Coronary artery (tissue), 2 donors: ENCODE data around the gene MAD1L1.

Experiments used
- DNase-seq: peaks from one replicate; pipeline ENCODE4 v3.0.0-alpha.2; 2017; ENCODE audit warnings: low spot score
- H3K27ac ChIP-seq, 2 donors: fragments of 200-600 bp; sonication (generic); one replicate each; pipeline ENCODE4 v1.5.1; 2016 to 2019
- H3K4me3 ChIP-seq: fragments of 200-600 bp; sonication (generic); 2 replicates; pipeline ENCODE4 v1.5.1; 2016; ENCODE audit warnings: mild to moderate bottlenecking, moderate library complexity
- TF ChIP-seq, protein P1 (sequence below): fragments of 200-600 bp; sonication (generic); IDR thresholded peaks from one replicate; pipeline ENCODE4 v1.5.1; 2019; ENCODE audit warnings: antibody characterized with exemption

Gene MAD1L1

GRCh38 chr7:2152646-2153045, 80.1 kb downstream of the MAD1L1 start:
- no peak for DNase-seq
- Histone ChIP-seq H3K4me3 (no peak overlapping the region), H3K27ac (no peak overlapping the region)
- TF ChIP-seq, protein P1, sequence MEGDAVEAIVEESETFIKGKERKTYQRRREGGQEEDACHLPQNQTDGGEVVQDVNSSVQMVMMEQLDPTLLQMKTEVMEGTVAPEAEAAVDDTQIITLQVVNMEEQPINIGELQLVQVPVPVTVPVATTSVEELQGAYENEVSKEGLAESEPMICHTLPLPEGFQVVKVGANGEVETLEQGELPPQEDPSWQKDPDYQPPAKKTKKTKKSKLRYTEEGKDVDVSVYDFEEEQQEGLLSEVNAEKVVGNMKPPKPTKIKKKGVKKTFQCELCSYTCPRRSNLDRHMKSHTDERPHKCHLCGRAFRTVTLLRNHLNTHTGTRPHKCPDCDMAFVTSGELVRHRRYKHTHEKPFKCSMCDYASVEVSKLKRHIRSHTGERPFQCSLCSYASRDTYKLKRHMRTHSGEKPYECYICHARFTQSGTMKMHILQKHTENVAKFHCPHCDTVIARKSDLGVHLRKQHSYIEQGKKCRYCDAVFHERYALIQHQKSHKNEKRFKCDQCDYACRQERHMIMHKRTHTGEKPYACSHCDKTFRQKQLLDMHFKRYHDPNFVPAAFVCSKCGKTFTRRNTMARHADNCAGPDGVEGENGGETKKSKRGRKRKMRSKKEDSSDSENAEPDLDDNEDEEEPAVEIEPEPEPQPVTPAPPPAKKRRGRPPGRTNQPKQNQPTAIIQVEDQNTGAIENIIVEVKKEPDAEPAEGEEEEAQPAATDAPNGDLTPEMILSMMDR = no peak

DNA sequence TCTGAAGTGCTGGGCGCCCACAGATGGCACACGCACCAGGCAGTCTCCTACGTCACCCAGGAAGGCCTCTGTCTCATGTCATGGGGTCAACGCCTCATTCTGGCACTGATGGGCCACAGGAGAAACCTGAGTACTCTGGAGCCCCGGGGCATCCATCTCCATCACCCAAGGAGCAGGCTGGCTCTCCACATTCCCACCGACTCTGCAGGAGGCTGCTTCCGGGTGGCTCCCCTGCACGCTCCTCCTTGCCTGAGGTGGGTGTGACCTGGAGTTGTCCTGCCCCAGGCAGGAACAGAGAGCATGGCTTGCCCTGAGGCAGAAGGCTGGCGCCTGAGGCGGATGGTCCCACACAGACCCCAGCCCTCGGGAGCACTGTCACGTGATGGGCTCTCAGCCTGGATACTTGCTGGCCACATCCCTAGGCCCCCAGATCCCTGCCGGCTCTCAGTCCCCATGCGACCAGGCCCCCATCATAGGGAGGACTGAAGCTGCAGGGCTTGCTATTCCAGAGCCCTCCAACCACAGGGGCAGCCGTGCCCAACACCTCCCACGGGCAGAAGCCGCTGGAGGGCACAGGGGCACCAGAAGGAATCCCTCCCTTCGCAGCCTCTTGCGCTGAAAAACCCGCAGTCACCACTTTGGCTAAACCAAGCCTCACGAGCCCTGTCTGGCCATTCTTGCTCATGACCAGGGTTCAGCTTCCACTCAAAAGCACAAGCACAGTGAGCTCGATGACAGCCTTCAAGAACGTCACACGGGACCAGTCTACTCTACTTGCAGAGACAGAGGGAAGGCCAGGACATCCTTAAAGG, 80.7 kb downstream of the MAD1L1 start:
- TF ChIP-seq, protein P1 = no peak
- no peak overlapping the region for H3K27ac ChIP-seq
- no peak overlapping the region for H3K4me3 ChIP-seq
- no peak for DNase-seq

- no peak overlapping the region for H3K27ac ChIP-seq
- TF ChIP-seq, protein P1 = no peak
- DNase-seq = no peak
- no peak overlapping the region for H3K4me3 ChIP-seq
Observed at GRCh38 chr7:2151237-2151636, 81.5 kb downstream of the MAD1L1 start.

DNA sequence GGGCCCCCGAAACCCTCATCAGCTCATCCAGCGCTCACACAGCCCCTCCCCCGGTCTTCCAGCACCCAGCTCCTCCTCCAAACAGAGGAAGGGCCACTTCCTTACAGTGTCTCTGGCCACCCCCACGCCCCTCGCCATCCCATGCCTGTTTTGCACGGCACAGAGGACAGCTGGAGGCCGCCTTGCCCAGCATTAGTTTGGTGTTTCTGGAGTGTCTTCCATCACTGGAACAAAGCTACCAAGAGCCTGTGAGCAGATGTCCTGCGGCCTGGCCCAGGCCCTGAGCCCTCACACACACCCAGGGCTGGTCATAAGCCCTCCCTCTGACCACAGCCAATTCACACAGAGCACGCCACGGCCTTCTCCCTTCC, 82.3 kb downstream of the MAD1L1 start:
- no peak overlapping the region for H3K4me3 ChIP-seq
- no peak overlapping the region for H3K27ac ChIP-seq
- TF ChIP-seq, protein P1 = no peak
- no peak for DNase-seq

DNA sequence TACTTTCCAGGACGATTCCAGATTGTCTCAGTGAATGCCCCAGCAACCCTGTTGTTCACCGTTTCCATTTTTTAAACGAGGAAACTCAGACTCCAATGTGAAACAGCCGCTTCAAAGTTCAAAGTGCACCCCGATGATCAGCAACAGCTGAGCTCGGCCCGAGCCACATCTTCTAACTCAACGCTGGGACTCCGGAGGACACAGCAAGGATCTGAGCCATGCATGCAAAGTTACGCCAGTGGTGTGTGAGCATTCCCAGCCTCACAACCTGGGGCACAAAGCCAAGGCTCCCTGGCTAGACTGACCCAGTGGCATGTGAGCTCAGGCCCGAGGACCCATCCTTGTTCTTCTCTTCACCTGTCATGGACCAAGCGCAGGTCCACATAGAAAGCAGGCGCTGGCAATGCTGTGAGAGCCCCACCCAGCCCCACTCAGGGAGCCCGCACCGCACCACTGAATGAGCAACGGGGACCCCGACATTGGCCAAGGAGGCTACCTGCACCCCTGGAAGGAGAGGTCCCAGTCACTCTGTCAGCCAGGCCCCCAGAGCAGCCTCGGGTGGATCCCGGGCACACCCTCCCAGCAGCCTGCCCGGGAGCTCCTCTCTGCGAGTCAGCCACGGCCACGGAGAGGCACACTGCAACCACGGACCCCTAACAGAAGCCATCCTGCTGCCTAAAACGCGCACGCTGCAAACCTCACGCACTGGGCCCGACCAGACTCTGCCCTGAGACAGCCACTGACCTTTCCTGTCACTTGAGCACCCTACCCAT, 82.9 kb downstream of the MAD1L1 start:
- TF ChIP-seq, protein P1 = no peak
- DNase-seq = no peak
- Histone ChIP-seq H3K4me3 (no peak overlapping the region), H3K27ac (no peak overlapping the region)

DNA sequence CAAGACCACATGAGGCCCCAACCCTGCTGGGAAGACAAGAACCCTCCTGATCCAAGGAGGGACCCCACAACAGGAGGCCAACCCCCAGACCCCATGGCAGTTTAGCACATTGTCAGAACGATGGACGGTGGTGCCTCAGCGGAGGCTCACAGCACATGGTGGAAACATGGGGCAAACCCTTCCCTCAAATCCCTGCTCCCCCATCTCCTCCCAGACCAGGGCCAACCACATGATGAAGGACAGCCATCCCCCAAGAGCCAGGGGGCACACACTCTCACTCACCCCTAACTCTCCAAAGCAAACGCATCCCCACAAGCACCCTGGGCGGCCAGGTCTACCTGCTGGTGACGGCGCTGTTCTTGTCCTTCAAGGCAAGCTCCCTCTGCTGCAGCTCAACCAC, 83.9 kb downstream of the MAD1L1 start:
- H3K4me3 ChIP-seq = no peak overlapping the region
- TF ChIP-seq, protein P1 = no peak
- DNase-seq = no peak
- H3K27ac ChIP-seq = no peak overlapping the region

GRCh38 chr7:2148189-2148588, 84.6 kb downstream of the MAD1L1 start:
- DNase-seq = no peak
- TF ChIP-seq, protein P1 = no peak
- Histone ChIP-seq H3K4me3 (no peak overlapping the region), H3K27ac (no peak overlapping the region)
